Liver (tissue), 3 donors: Measurements from ENCODE around the gene GSAP.

Source experiments
- EGR1 ChIP-seq, 2 donors: IDR thresholded peaks; 2 replicates each; pipeline ENCODE4 v1.6.1; 2016 to 2018; ENCODE audit warnings: antibody characterized with exemption in 2 of 2, low read depth in 2 of 2
- FOXA1 ChIP-seq: IDR thresholded peaks from 2 replicates; pipeline ENCODE4 v1.6.1; 2016; ENCODE audit warnings: antibody characterized with exemption
- SP1 ChIP-seq: IDR thresholded peaks from 2 replicates; pipeline ENCODE4 v1.6.1; 2018; ENCODE audit warnings: antibody characterized with exemption, mild to moderate bottlenecking
- TAF1 ChIP-seq: conservative IDR thresholded peaks from 2 replicates; pipeline ENCODE4 v1.6.1; 2016; ENCODE audit warnings: antibody characterized with exemption, mild to moderate bottlenecking
- YY1 ChIP-seq: IDR thresholded peaks from 2 replicates; pipeline ENCODE4 v1.6.1; 2016; ENCODE audit warnings: antibody characterized with exemption, mild to moderate bottlenecking
- TF ChIP-seq, protein P1 (sequence below): fragments of 150-350 bp; IDR thresholded peaks from 2 replicates; pipeline ENCODE4 v1.5.1; 2017; ENCODE audit warnings: improper control_type of control experiment, low read depth, low read length; ENCODE audit not compliant: missing input control
- TF ChIP-seq, protein P2 (sequence below): IDR thresholded peaks from 2 replicates; pipeline ENCODE4 v1.6.1; 2016; ENCODE audit warnings: antibody characterized with exemption, mild to moderate bottlenecking
- TF ChIP-seq, protein P3 (sequence below): IDR thresholded peaks from 2 replicates; pipeline ENCODE4 v1.6.1; 2016; ENCODE audit warnings: antibody characterized with exemption
- TF ChIP-seq, protein P4 (sequence below): IDR thresholded peaks from 2 replicates; pipeline ENCODE4 v1.6.1; 2016; ENCODE audit warnings: antibody characterized with exemption
- donor health status: healthy.
- donor health status: healthy.

DNA sequence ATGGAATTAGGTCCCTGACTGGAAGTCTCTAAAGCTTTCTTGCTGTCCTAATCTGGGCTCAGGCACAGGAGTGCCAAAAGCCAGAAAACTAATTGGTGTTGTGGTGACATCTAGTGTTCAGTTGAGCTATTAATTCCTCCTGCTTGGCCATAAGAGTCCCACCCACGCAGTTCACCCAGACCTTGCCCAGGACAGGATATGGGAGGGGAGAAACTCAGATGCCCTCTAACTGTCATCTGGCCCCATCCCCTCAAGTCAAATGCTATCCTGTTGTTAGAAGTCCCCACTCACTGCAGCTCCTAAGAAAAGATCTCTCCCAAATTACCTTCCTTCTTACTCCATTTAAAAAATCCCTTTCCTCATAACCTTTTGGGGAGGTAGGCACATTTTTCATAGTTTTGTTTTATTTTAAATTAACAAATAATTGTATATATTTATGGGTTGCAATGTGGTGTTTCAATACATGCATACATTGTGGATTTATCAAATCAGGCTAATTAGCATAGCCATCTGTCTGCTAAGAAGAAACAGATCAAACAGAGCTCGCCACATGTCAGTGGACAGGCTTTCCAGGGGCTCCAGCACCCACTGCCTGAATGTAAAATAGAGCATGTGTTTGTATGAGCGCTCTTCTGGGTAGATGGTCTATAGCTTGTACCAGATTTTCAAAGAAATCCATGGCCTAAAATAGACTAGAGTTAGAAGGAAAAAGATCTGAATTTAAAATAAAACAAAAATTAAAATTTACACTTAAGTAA is 84.0 kb downstream of the GSAP start:
- TF ChIP-seq EGR1 (IDR thresholded peaks at IDR 0.05; ENCODE audit: low read depth in 2 of 2) (peak; percentile 100), FOXA1 (no peak), SP1 (peak; percentile 47), YY1 (peak; percentile 19), TAF1 (no peak)
- TF ChIP-seq, protein P1, sequence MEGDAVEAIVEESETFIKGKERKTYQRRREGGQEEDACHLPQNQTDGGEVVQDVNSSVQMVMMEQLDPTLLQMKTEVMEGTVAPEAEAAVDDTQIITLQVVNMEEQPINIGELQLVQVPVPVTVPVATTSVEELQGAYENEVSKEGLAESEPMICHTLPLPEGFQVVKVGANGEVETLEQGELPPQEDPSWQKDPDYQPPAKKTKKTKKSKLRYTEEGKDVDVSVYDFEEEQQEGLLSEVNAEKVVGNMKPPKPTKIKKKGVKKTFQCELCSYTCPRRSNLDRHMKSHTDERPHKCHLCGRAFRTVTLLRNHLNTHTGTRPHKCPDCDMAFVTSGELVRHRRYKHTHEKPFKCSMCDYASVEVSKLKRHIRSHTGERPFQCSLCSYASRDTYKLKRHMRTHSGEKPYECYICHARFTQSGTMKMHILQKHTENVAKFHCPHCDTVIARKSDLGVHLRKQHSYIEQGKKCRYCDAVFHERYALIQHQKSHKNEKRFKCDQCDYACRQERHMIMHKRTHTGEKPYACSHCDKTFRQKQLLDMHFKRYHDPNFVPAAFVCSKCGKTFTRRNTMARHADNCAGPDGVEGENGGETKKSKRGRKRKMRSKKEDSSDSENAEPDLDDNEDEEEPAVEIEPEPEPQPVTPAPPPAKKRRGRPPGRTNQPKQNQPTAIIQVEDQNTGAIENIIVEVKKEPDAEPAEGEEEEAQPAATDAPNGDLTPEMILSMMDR = peak; percentile 89
- TF ChIP-seq, protein P2, sequence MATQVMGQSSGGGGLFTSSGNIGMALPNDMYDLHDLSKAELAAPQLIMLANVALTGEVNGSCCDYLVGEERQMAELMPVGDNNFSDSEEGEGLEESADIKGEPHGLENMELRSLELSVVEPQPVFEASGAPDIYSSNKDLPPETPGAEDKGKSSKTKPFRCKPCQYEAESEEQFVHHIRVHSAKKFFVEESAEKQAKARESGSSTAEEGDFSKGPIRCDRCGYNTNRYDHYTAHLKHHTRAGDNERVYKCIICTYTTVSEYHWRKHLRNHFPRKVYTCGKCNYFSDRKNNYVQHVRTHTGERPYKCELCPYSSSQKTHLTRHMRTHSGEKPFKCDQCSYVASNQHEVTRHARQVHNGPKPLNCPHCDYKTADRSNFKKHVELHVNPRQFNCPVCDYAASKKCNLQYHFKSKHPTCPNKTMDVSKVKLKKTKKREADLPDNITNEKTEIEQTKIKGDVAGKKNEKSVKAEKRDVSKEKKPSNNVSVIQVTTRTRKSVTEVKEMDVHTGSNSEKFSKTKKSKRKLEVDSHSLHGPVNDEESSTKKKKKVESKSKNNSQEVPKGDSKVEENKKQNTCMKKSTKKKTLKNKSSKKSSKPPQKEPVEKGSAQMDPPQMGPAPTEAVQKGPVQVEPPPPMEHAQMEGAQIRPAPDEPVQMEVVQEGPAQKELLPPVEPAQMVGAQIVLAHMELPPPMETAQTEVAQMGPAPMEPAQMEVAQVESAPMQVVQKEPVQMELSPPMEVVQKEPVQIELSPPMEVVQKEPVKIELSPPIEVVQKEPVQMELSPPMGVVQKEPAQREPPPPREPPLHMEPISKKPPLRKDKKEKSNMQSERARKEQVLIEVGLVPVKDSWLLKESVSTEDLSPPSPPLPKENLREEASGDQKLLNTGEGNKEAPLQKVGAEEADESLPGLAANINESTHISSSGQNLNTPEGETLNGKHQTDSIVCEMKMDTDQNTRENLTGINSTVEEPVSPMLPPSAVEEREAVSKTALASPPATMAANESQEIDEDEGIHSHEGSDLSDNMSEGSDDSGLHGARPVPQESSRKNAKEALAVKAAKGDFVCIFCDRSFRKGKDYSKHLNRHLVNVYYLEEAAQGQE = no peak
- TF ChIP-seq, protein P3, sequence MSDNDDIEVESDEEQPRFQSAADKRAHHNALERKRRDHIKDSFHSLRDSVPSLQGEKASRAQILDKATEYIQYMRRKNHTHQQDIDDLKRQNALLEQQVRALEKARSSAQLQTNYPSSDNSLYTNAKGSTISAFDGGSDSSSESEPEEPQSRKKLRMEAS = no peak
- TF ChIP-seq, protein P4, sequence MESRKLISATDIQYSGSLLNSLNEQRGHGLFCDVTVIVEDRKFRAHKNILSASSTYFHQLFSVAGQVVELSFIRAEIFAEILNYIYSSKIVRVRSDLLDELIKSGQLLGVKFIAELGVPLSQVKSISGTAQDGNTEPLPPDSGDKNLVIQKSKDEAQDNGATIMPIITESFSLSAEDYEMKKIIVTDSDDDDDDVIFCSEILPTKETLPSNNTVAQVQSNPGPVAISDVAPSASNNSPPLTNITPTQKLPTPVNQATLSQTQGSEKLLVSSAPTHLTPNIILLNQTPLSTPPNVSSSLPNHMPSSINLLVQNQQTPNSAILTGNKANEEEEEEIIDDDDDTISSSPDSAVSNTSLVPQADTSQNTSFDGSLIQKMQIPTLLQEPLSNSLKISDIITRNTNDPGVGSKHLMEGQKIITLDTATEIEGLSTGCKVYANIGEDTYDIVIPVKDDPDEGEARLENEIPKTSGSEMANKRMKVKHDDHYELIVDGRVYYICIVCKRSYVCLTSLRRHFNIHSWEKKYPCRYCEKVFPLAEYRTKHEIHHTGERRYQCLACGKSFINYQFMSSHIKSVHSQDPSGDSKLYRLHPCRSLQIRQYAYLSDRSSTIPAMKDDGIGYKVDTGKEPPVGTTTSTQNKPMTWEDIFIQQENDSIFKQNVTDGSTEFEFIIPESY = no peak
